Urothelium cell line (cell line): ENCODE results near the gene ENHO.

ENCODE experiments used
- DNase-seq: peaks from one replicate; pipeline ENCODE4 v3.0.0; 2011; ENCODE audit warnings: low spot score, mixed read lengths
- FAIRE-seq: peaks from 2 replicates; lab custom pipeline; 2011; peaks lifted over from hg19 to GRCh38; lab: Jason Lieb, UNC

ENHO gene

DNA sequence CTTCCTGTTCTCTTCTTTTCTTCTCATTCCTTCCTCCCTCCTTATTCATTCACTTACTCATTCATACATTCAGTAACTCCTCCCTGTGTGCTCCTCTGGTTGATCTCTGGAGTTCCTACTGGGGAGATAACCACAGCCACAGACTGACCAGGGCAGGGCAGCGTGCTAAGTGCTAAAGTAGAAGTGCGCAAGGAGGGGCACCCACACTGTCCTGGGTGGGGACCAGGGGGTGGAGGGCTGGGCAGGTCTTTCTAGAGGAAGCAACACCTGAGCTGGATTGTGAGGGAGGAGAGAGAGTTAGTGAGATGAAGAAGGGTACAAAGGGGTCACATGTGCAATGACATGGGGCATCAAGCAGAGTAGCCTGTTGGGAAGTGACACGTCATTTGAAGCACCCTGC is 13.8 kb downstream of the ENHO start:
- DNase-seq = no peak
- FAIRE-seq = no peak

DNA sequence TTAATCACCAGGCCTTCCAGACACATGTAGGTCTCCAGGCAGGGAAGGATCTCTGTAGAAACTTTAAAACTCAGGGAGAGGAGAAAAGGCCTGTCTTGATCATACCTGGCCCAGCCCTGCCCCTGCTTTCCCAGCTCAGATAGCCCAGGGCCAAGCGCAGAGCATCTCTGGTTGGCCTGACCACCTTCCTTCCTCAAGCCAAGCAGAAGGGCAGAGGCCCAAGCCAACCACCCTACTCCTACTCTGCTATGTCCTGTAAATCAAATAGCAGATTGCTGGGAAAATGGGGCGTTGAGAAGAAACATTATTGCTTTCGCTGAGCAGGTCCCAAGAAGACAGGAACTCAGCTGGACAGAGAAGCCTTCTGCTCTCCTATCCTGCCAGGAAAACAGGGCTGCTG is 14.3 kb downstream of the ENHO start:
- DNase-seq (no peak), FAIRE-seq (no peak)

DNA sequence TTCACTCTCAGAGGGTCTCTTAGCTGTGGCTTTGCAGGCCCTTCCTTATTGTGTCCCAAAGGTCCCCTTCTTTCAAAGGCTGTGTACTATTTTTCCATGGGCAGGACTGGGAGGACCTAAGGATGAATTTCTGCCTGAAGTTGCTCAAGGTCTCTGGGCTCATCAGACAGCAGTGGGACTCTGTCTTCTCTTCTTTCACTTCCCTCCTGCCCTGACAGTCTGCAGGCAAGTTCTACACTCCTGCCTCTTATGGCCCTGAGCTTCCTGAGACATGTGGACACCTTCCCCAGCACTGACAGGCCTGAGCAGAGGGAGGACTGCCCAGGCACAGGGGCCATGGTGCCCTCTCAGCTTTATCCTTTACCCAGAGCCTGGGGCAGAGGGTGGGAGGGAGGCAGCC is 14.8 kb downstream of the ENHO start:
- FAIRE-seq = no peak
- DNase-seq = no peak

DNA sequence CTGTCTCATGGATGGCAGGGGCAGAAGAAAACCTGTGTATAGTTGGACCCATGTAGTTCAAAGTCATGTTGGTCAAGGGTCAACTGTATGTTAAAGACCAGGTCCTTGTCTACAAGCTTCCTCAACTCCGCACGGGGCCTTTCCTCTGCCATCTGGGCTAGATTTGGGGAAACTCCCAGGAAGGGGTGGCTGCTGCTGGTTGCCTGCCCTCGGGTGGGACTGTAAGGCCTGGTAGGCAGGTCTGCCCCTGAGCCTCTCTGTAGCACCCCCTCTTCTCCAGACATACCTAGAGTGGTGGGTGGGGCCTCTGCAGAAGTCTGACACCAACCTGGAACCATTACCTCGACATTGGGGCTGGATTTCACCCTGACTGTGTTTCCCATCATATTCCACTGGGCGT is 15.2 kb downstream of the ENHO start:
- FAIRE-seq (no peak), DNase-seq (no peak)

DNA sequence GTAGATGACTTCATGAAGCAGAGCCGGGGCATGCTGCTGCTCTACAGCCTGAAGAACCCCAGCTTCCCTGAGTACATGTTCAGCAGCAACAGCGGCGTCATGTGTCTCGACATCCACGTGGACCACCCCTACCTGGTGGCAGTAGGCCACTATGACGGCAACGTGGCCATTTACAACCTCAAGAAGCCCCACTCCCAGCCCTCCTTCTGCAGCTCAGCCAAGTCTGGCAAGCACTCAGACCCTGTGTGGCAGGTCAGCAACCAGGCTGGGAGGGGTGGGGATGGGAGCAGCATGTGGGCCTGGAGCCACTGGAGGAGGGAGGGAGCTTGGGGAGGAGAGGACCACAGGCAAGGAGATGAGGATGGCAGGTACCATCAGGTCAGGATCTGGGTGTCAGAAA is 16.2 kb downstream of the ENHO start:
- peak; percentile 76 for FAIRE-seq
- no peak for DNase-seq

DNA sequence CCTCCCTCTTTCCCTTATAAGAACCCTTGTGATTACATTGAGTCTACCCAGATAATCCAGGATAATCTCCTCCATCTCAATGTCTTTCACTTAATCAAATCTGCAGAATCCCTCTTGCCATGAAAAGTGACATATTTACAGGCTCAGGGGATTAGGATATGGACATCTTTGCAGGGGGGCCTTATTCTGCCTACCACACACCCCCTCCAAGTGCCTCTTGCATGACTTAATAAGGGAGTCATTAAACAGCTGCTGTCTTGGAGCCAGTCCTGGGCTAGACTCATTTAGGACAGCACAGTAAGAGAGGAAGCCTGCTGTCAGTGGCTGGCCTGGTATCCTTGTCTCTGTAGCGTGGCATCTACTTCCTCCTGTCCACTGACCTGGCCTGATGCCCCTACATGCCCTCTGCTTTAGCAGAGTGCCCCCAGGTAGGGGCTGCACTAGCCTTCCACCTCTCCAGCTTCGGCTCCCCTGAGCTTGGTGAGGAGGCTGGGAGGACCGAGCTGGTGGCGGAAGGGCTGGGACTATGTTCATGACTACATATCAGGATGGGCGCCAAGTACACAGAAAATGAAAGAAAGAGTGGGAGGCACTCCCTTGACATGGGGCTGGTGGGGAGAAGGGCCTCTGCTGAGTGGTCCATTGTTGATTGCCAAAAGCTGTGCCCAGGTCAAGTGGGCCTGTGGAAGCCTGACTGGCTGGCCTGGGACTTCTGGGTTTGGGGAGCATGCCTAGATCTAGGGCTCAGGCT is 17.2 kb downstream of the ENHO start:
- no peak for FAIRE-seq
- DNase-seq = no peak

DNA sequence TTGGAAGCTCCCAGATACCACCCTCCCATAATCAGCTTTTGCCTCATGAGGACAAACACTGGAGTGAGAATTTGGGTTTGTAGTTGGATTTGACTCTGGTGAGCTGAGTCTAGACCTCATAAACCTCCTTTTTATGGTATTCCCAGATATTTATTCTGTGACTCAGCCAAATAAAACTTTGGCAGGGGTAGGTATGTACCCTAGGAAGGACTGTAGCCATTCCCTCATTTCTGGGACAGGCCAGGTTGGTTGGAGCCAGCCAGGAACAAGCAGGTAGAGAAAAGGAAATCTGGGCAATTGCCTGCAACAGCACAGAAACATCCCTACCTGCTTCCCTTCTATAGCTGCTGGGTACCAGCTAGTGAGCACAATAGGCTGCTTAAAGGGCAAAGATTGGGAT is 19.4 kb downstream of the ENHO start:
- no peak for DNase-seq
- no peak for FAIRE-seq

DNA sequence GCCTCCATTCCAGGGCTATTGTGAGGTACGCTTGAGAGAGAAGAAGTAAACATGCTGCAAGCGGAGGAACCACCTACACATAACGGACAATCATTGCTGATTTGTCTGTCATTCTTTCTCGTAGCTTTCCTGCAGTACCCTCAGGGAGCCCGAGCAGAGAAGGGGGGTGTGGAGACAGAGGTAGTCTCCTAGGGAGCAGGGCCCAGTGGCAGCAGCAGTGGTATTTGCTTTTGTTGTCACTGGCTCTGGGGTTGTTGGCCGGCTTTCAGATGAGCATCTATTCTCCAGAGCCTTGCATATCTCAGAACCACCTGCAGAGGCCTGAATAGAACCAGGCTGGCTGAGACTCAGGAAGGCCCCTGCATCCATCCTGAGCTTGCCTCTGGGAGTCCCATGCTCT is 19.9 kb downstream of the ENHO start:
- DNase-seq = no peak
- no peak for FAIRE-seq

DNA sequence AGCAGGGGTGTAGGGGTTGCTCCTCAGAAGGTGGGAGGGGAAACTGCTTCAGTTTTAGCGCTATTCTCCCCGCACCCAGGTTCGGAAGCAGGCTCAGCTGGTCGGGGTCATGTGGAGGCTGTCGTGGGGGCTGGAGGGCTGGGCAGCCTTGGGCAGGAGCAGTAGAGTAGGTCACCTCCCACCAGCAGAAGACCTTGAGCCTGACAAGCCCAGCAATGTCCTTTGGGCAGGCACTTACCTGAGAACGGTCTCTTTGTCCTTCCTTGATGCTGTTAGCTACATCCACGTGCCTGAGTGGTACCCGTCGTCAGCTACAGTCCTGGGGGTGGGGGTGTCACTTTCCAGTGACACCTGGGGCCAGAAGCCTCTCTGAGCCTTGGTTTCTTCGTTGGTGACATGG is 20.3 kb downstream of the ENHO start:
- no peak for DNase-seq
- FAIRE-seq = peak; percentile 27

DNA sequence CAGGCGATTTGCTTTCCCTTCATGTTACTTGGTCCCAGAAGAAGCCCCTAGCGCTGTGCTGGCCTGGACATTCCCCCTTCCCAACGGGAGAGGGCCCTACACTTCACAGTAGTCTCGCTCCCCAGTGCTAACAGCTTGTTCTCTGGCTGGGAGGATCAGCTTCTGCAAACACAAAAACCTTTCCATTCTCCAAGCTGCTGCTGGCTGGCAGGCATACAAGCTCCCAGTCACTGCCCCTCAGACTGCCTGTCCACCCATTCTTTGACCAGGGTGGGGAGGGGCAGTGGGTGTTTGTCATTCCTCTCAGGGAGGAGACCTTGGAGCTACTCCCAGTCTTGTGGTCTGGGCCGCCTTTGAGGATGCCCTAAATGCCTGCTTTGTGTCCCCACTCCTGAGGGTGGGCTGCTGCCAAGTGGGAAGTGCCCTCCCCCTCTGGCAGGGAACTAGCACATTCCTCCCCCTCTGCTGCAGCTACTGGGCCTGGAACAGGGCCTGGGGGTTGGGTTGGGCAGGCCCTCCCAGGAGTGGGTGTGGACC is 20.8 kb downstream of the ENHO start:
- peak; percentile 95 for FAIRE-seq
- DNase-seq = peak; percentile 87

DNA sequence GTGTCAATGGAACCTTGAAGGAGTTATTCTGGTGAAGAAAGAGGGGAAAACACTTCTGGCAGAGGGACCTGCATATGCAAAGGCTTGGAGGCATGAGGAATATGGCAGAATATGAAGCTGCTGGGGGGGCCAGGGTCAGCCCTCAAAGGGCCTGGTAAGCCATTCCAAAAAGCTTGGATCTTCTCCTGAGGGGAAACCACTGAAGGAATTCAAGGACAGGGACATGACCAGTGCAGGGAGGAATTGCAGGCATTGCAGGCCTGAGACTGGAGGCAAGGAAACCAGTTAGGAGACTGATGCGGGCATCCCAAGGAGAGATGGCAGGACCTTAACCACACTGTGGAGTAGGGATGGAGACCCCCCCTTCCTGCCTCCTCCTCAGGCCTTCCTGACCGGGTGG is 21.4 kb downstream of the ENHO start:
- no peak for FAIRE-seq

DNA sequence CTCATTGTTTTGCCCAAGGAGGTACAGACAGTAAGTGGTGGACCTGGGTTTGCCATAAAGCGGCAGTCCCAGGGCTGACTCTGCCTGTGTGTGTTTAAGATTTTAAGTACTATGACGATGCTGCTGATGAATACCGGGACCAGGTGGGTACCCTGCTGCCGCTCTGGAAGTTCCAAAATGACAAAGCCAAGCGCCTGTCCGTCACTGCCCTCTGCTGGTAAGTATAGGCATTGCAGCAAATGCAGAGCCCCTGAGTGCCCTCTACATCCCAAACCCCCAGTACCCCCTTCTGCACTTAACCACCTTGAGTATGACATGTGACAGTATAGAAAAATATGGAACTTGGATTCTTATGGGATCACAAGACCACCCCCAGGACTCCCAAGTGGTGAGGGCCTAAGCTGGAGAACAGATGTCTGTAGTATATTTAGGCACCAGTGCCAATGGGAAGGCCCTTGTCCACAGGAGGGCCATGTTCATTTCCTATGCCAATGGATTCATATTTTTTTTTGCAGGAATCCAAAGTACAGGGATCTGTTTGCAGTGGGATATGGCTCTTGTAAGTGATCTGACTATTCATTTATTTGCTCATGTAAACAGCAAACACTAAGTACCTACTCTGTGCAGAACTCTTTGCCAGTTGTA is 22.0 kb downstream of the ENHO start:
- FAIRE-seq = no peak
- DNase-seq = peak; percentile 60

More for the DNA sequence above, 21.4 kb downstream of the ENHO start:
- no peak for DNase-seq

DNA sequence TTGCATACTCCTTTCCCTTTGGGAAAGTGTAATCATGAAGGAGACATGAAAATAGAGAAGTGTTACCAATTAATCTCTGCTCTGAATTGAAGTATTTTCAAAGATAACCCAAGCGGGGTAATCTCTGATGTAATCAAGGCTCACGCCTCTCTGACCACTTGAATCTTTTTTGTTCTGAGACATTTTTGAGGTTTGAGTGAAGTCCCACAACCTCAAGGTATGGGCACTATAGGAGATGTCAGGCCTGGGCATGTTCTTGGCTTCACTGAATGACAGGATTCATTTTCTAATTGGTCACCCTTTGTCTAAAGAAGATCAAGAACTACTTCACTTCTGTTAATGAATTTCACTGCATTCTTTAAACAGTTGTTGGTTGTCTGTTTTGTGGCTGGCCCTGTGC is 23.7 kb downstream of the ENHO start:
- FAIRE-seq (no peak), DNase-seq (no peak)

DNA sequence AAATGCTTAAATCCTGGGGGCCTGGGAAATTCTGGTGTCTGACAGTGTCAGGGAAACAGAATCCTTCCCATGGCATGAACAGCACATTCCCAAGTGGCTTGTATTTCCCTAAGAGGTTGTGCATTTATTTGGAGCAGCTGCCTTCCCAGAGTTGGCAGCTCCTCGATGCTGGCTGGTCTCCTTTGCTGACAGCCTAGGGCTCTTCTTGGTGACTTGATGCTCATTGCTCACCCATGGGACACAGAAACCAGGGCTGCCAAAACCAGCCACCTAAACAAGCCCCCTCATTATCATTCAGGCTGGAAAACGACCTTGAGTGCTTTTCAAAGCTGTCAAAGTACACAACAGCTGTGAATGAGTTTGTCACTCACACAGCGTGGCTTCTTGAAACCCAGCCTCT is 24.2 kb downstream of the ENHO start:
- no peak for FAIRE-seq
- no peak for DNase-seq

DNA sequence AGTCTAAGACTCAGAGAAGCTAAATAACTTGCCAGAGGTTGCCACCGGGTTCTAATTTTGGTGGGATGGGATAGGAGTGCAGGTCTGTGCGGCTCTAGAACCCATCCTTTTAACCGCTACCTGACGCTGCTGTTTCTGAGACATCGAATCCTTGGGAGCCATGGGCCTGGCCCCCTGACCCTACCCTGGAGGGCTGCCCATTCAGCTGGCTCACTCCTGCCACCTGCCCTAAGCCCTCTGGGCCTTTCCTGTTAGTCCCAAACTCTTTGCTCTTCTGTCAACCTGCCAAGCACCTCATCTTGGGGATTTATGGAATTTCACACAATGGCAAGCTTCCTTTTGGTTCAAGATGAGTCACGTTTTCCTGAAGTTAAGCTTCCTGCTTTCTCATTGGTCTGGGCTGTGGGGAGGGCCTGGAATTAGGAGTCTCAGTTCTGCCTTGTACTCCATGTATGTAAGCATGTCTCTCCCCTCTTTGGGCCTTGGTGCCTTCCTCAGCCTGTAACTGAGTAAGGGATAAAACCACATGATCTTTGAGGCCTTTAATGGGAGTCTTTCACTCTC is 26.6 kb downstream of the ENHO start:
- DNase-seq = peak; percentile 44
- FAIRE-seq = no peak

DNA sequence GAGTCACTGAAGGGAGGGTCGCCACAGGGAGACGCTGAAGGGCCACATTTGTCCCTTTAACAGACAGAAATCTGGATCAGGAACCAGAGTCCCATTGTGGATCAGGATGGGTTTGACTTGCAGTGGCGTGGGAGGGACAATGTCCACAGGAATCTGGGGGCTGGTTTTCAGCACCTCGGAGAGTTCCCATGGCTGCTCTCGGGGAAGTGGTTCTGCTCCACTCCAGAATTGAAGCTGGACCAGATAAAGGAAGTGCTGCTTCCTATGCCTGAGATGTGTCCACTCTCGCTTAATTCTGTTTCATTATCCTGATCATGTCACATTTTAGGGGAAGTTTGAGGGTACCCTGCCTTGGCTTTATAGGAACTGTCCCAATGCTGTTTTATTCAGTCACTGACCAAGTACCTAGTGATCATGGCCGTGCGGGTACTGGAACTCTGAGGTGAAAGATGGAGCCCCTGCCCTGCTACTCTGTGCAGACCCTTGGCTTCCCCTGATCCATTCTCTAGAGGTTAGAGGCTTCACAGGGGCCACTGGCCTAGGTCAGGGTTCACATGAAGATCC is 28.7 kb downstream of the ENHO start:
- FAIRE-seq (no peak), DNase-seq (peak; percentile 70)

DNA sequence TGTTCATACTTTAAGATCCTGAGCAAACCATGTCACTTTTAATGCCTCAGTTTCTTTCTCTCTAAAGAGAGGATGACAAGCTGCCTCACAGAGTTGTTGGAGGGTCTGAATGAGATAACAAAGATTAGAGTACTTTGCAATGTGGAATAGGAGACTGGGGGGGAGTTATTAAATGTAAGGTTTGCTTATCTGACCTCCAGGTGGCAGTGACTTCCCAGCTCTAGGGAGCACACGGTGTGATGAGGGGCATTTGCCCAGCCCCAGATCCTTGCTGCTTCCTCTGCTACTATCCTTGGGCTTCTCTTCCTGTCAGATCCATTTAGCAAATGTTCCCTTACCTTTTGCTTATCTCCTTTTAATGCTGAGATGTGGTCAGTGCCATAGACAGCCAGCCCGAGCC is 30.7 kb downstream of the ENHO start:
- FAIRE-seq = no peak

DNA sequence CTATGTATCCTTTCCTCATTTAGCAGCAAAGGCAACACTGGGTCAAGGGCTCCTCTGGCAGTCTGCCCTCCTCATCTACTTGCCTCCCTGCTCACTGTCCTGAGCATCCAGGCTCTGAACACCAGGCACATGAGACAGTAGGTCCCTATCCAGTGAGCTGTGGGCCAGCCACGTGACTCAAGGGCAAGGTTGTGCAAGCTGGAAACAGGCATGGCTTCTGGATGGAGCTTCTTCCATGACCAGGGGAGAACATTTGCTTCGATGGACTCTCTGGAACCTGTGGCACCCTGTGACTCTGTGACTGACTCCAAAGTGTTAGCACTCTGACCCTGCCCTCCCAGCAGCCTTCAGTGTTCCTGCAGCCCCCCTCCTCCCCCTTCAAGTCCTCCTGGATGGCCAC is 31.2 kb downstream of the ENHO start:
- no peak for DNase-seq

More for the DNA sequence above, 30.7 kb downstream of the ENHO start:
- no peak for DNase-seq

DNA sequence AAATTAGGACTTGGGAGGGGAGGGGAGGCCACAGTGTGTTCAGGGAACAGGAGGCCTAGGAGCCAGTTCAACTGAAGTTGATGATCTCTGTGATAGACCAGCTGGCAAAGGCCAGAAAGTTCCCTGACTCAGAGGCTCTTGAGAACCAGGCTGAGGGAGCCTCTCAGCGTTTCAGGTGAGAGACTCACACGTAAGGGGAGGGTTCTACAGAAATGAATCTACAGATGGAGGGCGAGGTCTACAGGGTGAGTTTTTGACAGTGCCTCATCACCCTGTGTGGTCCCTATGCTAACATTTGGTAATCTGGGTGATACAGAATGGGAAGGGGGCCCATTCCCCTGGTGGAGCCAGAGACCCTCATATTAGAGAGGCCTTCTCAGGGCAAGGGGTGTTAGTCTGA is 32.0 kb downstream of the ENHO start:
- DNase-seq = no peak
- FAIRE-seq = no peak

More for the DNA sequence above, 31.2 kb downstream of the ENHO start:
- FAIRE-seq = no peak

DNA sequence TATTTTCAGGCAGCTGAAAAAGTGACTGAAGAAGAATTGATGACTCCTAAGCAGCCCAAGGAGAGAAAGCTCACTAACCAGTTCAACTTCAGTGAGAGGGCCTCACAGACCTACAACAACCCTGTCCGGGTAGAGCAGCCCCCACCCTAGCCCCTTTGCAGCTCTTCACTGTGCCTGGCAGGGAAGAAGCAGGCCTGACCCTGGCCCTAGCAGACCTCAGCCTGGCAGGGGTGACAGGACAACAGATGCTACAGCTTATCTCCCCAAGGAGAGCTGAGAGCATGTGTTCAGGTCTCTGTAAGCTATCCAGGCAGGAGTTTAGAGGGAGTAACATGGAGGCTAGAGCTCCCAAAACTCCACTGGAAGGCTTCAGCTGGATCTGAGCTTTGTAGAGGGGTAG is 32.4 kb downstream of the ENHO start:
- no peak for FAIRE-seq

DNA sequence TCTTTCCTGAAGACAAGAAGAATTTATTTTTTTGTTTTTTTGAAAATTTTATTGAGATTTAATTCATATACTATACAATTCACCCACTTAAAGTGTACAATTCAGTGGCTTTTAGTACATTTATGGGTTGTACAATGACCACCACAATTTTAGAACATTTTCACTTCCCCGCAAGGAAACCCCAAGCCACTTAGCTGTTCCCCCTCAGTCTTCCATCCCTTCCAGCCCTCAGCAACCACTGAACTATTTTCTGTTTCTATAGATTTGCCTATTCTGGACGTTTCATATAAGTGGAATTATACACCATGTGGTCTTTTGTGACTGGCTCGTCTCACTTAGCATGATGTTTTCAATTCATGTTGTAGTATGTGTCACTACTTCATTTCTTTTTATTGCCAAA is 36.2 kb downstream of the ENHO start:
- FAIRE-seq = no peak
- no peak for DNase-seq

More for the DNA sequence above, 32.4 kb downstream of the ENHO start:
- no peak for DNase-seq

DNA sequence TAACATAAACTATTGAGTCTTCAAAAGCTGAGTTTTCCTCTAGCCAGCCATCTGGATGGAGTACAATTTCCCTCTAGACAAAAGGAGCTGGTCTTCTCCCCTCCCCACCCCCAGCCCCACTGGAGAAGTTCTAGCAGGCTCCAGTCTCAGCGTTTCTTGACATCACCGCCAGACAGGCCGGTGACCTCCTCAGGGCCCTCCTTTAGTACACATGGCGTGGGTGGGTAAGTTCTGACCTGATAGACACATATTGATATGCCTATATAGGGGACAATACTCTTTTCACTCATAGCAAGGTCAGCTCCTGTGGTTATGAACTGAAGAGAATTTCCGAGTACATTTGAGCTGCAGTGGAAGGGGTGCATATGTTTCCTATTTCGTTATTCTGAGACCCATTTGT is 37.0 kb downstream of the ENHO start:
- FAIRE-seq (no peak), DNase-seq (no peak)
